Epithelial cell of esophagus (primary cell): ENCODE measurements around the gene DLGAP1.

Experiments used
- DNase-seq: peaks from one replicate; pipeline ENCODE4 v3.0.0; 2010; ENCODE audit warnings: low read depth
- H3K4me3 ChIP-seq: 2 replicates; pipeline ENCODE4 v1.5.1; 2011; ENCODE audit warnings: mild to moderate bottlenecking, low read length, control low read depth
- CTCF ChIP-seq: IDR thresholded peaks from 2 replicates; pipeline ENCODE4 v1.5.1; 2011; ENCODE audit warnings: low read depth, mild to moderate bottlenecking, low read length, control low read depth, inconsistent platforms; ENCODE audit not compliant: insufficient read depth; ENCODE audit errors: missing control alignments

The DLGAP1 gene

GRCh38 chr18:3451989-3452749, 1002.9 kb downstream of the DLGAP1 start:
- peak; percentile 79 for DNase-seq
- H3K4me3 ChIP-seq = peak overlapping the region; percentile 87
- no peak for TF ChIP-seq CTCF

GRCh38 chr18:3451183-3451988, 1003.7 kb downstream of the DLGAP1 start:
- peak; percentile 85 for DNase-seq
- H3K4me3 ChIP-seq = peak overlapping the region; percentile 87
- TF ChIP-seq CTCF = no peak

- TF ChIP-seq CTCF = no peak
- peak overlapping the region; percentile 87 for H3K4me3 ChIP-seq
- DNase-seq = no peak
These were observed 1004.3 kb downstream of the DLGAP1 start for GRCh38 chr18:3450799-3451182.

GRCh38 chr18:3450012-3450798, 1004.9 kb downstream of the DLGAP1 start, which contains the start of gene TGIF1:
Gene TGIF1, plus strand, starts transcription at chr18:3450172. Its CDS starts 318 bp downstream, at chr18:3450490.
- H3K4me3 ChIP-seq = peak within 1 kb of the TSS; percentile 87
- no peak for TF ChIP-seq CTCF
- DNase-seq = peak; percentile 82

GRCh38 chr18:3449512-3450011, 1005.5 kb downstream of the DLGAP1 start:
- peak; percentile 99 for DNase-seq
- peak overlapping the region; percentile 87 for H3K4me3 ChIP-seq
- TF ChIP-seq CTCF = no peak

GRCh38 chr18:3448838-3449511, 1006.1 kb downstream of the DLGAP1 start:
- DNase-seq = no peak
- no peak for TF ChIP-seq CTCF
- peak overlapping the region; percentile 56 for H3K4me3 ChIP-seq
